ENCODE measurements around the gene PGM5. TPM values are rescaled to one million over a fixed set of nuclear protein-coding genes. Genes with fewer than 3 reads are reported as not detected.
"Not testable (repeated sequence)": the region's sequence is repeated elsewhere in the genome, so short reads cannot be mapped to it uniquely, and the experiment has no call there.

Gene PGM5
- total and polyA plus RNA-seq, 2 experiments from 2014 or later, result not detected

DNA sequence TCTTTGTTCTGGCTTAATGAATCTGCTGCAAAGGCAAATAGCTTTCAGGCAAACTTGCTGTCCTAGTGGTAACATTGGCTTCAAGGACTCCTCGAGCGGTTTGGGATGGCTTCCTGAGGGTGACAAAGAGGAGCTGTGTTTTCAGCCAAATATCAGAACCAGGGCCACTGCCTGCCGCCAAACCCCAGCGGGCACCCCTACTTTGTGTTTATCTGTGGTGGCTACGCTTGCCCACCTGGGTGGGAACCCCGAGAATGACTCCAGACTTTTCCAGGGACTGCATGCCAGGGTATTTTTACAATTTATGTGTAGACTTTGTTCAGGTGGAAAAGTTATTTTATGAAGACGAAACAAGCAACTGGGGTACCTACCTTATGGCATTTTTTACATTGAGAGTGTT, 18.4 kb upstream of the PGM5 start:
- not testable (repeated sequence) for ATAC-seq; H3K4me3 ChIP-seq; DNase-seq (ENCODE audit: low spot score); H3K36me3 Mint-ChIP-seq (ENCODE audit: low read depth); H3K4me3 Mint-ChIP-seq; H3K9me2 ChIP-seq (ENCODE audit: insufficient read depth); H3K27me3 ChIP-seq (ENCODE audit: insufficient read depth); H3K27ac ChIP-seq (ENCODE audit: low read depth); H3K79me2 ChIP-seq (replicated peaks; ENCODE audit: insufficient read depth); H3F3A ChIP-seq (replicated peaks; ENCODE audit: low read depth); H3K4me1 Mint-ChIP-seq; H3K9me3 Mint-ChIP-seq; H2AFZ ChIP-seq; H3K27ac Mint-ChIP-seq; H3K36me3 ChIP-seq (ENCODE audit: insufficient read depth); H4K20me1 ChIP-seq (replicated peaks; ENCODE audit: insufficient read depth); H3K27me3 Mint-ChIP-seq (ENCODE audit: insufficient read depth, low read depth, poor library complexity); H3K4me2 ChIP-seq; H3K4me1 ChIP-seq (ENCODE audit: insufficient read depth)

DNA sequence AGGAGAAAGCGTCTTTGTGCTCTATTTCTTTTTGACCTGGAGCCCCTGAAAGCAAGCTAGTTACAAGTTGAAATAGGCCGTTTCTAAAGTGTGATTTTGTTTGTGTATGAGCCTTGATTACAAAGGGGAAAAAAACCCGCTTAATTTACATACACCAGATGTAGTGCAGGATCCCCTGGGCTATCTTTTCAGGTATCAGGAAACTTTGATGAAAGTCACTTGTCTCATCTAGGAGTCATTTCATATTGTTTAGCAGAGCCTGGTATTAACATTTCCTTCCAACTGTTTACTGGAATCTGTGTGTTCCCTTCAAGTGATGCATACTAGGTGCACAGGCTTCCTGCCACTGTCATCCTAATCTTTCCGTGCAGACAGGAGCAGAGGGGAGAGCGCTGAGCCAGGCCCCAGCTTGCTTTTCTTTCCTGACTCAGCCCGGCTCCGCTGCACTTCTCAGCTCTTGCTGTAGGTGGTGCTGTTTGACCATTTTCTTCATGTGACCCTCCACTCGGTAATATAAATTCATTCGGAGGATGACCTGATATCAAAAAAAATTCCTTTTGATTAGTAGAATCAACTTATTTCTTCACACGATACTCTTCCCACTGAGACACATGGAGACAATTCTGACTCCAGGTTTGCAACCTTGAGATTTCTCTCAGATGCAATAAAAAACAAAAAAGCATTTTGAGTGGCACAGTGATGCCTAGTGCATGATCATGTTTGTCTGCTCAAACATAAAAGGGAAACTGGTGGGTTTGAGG, 14.0 kb upstream of the PGM5 start:
- not testable (repeated sequence) for H4K20me1 ChIP-seq (replicated peaks; ENCODE audit: insufficient read depth); H3K4me2 ChIP-seq; H3K4me1 Mint-ChIP-seq; H3K9me3 Mint-ChIP-seq; H3K36me3 ChIP-seq (ENCODE audit: insufficient read depth); H3K9me2 ChIP-seq (ENCODE audit: insufficient read depth); H3K36me3 Mint-ChIP-seq (ENCODE audit: low read depth); H3K4me3 Mint-ChIP-seq; H2AFZ ChIP-seq; H3K27ac ChIP-seq (ENCODE audit: low read depth); H3K79me2 ChIP-seq (replicated peaks; ENCODE audit: insufficient read depth); H3F3A ChIP-seq (replicated peaks; ENCODE audit: low read depth); H3K27ac Mint-ChIP-seq; H3K4me1 ChIP-seq (ENCODE audit: insufficient read depth); H3K4me3 ChIP-seq; DNase-seq (ENCODE audit: low spot score)
- H3K27me3 Mint-ChIP-seq (ENCODE audit: insufficient read depth, low read depth, poor library complexity), result peaks cover 12% of the 10 kb centered on the region
- ATAC-seq, result peak; percentile 92
- peak in 1 of 2 experiments; percentile 23; a peak in 1 of 4 replicates for TF ChIP-seq CTCF (conservative IDR thresholded peaks at IDR 0.05; ENCODE audit: low read depth in 2 of 2)
- peaks cover 39% of the 10 kb centered on the region for H3K27me3 ChIP-seq (ENCODE audit: insufficient read depth)

- H3K4me1 Mint-ChIP-seq; H3K9me2 ChIP-seq (ENCODE audit: insufficient read depth); DNase-seq (ENCODE audit: low spot score); H3K36me3 Mint-ChIP-seq (ENCODE audit: low read depth); H3F3A ChIP-seq (replicated peaks; ENCODE audit: low read depth); H3K9me3 Mint-ChIP-seq; H3K4me1 ChIP-seq (ENCODE audit: insufficient read depth); H4K20me1 ChIP-seq (replicated peaks; ENCODE audit: insufficient read depth); H3K27ac ChIP-seq (ENCODE audit: low read depth); H3K79me2 ChIP-seq (replicated peaks; ENCODE audit: insufficient read depth); H3K4me2 ChIP-seq; H3K27me3 Mint-ChIP-seq (ENCODE audit: insufficient read depth, low read depth, poor library complexity); H3K4me3 ChIP-seq; H3K27ac Mint-ChIP-seq; H2AFZ ChIP-seq; H3K4me3 Mint-ChIP-seq; H3K36me3 ChIP-seq (ENCODE audit: insufficient read depth): not testable (repeated sequence)
- ATAC-seq, result peak; percentile 56
- H3K27me3 ChIP-seq (ENCODE audit: insufficient read depth), result peaks cover 39% of the 10 kb centered on the region
Observed at GRCh38 chr9:68343242-68343641, 13.2 kb upstream of the PGM5 start.

DNA sequence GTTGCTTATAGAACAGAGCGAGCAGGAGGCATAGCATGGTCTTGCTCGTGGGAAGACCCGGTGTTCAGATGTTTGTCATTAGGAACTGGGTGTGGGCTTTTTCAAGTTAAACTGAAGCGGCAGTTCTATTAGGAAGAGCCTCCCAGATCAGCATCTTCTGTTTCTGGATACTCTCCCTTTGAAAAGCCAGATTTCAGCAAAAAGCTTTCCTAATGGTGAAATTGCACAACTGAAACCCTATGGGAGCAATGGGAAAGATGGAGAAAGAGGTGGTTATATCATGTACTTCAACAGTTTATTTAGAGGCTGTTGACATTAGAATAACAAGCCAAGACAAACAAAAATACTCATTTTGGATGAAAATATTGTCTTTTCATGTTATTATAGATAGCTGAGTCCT, 12.4 kb upstream of the PGM5 start:
- not testable (repeated sequence) for H3K4me1 ChIP-seq (ENCODE audit: insufficient read depth); ATAC-seq; H3K4me1 Mint-ChIP-seq; H3K9me2 ChIP-seq (ENCODE audit: insufficient read depth); DNase-seq (ENCODE audit: low spot score); H3K4me3 Mint-ChIP-seq; H3K79me2 ChIP-seq (replicated peaks; ENCODE audit: insufficient read depth); H2AFZ ChIP-seq; H3K4me3 ChIP-seq; H3K9me3 Mint-ChIP-seq; H3K27ac ChIP-seq (ENCODE audit: low read depth); H3K4me2 ChIP-seq; H3F3A ChIP-seq (replicated peaks; ENCODE audit: low read depth); H3K27ac Mint-ChIP-seq; H3K36me3 ChIP-seq (ENCODE audit: insufficient read depth); H3K36me3 Mint-ChIP-seq (ENCODE audit: low read depth); H3K27me3 Mint-ChIP-seq (ENCODE audit: insufficient read depth, low read depth, poor library complexity); H4K20me1 ChIP-seq (replicated peaks; ENCODE audit: insufficient read depth)
- peaks cover 46% of the 10 kb centered on the region for H3K27me3 ChIP-seq (ENCODE audit: insufficient read depth)

DNA sequence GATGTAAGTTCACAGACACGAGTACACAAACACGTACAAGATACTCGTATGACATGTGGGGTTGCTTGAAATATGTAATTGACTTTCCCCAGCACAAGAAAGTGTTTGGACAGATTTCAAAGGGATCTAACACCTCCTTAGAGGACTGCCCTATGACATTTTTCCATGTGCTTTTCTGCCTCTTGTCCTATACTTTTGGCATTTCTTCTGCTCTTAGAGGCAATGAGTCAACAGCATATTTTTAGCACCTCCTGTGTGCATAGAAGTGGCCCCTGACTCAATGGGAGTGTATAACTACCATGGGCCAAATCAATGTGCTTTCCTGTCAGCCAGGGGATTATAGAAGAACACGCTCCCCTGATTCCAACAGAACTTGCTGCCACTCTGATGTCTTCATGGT, 4.7 kb upstream of the PGM5 start:
- not testable (repeated sequence) for H3K27ac Mint-ChIP-seq; H3K4me1 Mint-ChIP-seq; H3K79me2 ChIP-seq (replicated peaks; ENCODE audit: insufficient read depth); H2AFZ ChIP-seq; H3K4me1 ChIP-seq (ENCODE audit: insufficient read depth); H3K4me3 ChIP-seq; H3K36me3 ChIP-seq (ENCODE audit: insufficient read depth); H3K36me3 Mint-ChIP-seq (ENCODE audit: low read depth); ATAC-seq; H4K20me1 ChIP-seq (replicated peaks; ENCODE audit: insufficient read depth); H3K9me3 Mint-ChIP-seq; H3K27ac ChIP-seq (ENCODE audit: low read depth); DNase-seq (ENCODE audit: low spot score); H3K9me2 ChIP-seq (ENCODE audit: insufficient read depth); H3K4me2 ChIP-seq; H3K4me3 Mint-ChIP-seq; H3F3A ChIP-seq (replicated peaks; ENCODE audit: low read depth)
- peaks cover 32% of the 10 kb centered on the region for H3K27me3 Mint-ChIP-seq (ENCODE audit: insufficient read depth, low read depth, poor library complexity)
- peaks cover 68% of the 10 kb centered on the region for H3K27me3 ChIP-seq (ENCODE audit: insufficient read depth)

Data from GM23338 (cell line).